Suppressor macrophage (primary cell): Measurements from ENCODE around the gene ZNF488.

Experiments
- DNase-seq, 4 experiments: peaks; one replicate each; pipeline ENCODE4 v3.0.0-alpha.2; 2020 to 2022

The ZNF488 gene

GRCh38 chr10:47348661-47349470 lies 35.2 kb downstream of the ZNF488 start:
- DNase-seq, result no peak

- no peak for DNase-seq
Observed at GRCh38 chr10:47348138-47348651, 35.9 kb downstream of the ZNF488 start, which contains the start of gene RBP3. RBP3 (plus strand) TSS chr10:47348363; CDS start chr10:47348485, 122 bp downstream.

- DNase-seq, result no peak
Observed at GRCh38 chr10:47347303-47347675, 36.8 kb downstream of the ZNF488 start.

- DNase-seq, result no peak
Observed at GRCh38 chr10:47346581-47347302, 37.4 kb downstream of the ZNF488 start.

- no peak for DNase-seq
Observed at GRCh38 chr10:47344996-47345870, 38.9 kb downstream of the ZNF488 start.

GRCh38 chr10:47340608-47341170 lies 43.4 kb downstream of the ZNF488 start:
- peak; percentile 63 to 75 (median 67) for DNase-seq

GRCh38 chr10:47339759-47340607 lies 44.1 kb downstream of the ZNF488 start:
- peak; percentile 23 to 53 (median 48) for DNase-seq

- DNase-seq, result no peak
Observed at GRCh38 chr10:47339186-47339735, 44.8 kb downstream of the ZNF488 start.

GRCh38 chr10:47337310-47337709 lies 46.8 kb downstream of the ZNF488 start:
- no peak for DNase-seq

- DNase-seq, result no peak
Observed at GRCh38 chr10:47336387-47337134, 47.5 kb downstream of the ZNF488 start.

GRCh38 chr10:47335906-47336305 lies 48.2 kb downstream of the ZNF488 start:
- no peak for DNase-seq

- DNase-seq, result no peak
Observed at GRCh38 chr10:47334466-47335295, 49.4 kb downstream of the ZNF488 start.

- DNase-seq, result no peak
Observed at GRCh38 chr10:47333532-47333931, 50.6 kb downstream of the ZNF488 start.

- no peak for DNase-seq
Observed at GRCh38 chr10:47332946-47333345, 51.1 kb downstream of the ZNF488 start.

- no peak for DNase-seq
Observed at GRCh38 chr10:47332371-47332770, 51.7 kb downstream of the ZNF488 start.

- DNase-seq, result no peak
Observed at GRCh38 chr10:47331954-47332353, 52.1 kb downstream of the ZNF488 start.

GRCh38 chr10:47331491-47331890 lies 52.6 kb downstream of the ZNF488 start:
- no peak for DNase-seq

- no peak for DNase-seq
Observed at GRCh38 chr10:47330804-47331203, 53.3 kb downstream of the ZNF488 start.

- no peak for DNase-seq
Observed at GRCh38 chr10:47330366-47330765, 53.7 kb downstream of the ZNF488 start.
